Mesothelial cell of epicardium (in vitro differentiated cells): ENCODE measurements around the gene SCAP. TPM values are rescaled to one million over a fixed set of nuclear protein-coding genes. Genes with fewer than 3 reads are reported as not detected.
A peak's percentile ranks its signal among the peaks of the same experiment; 100 is the strongest.
"Not testable (repeated sequence)": the region's sequence is repeated elsewhere in the genome, so short reads cannot be mapped to it uniquely, and the experiment has no call there.

Experiments used
- DNase-seq, 2 experiments: peaks; one replicate each; pipeline ENCODE4 v3.0.0; 2021; ENCODE audit warnings: low spot score in 2 of 2; ENCODE audit not compliant: unreplicated experiment in 2 of 2
- H3K27ac Mint-ChIP-seq: 2 replicates; pipeline ENCODE4 v1.8.0; 2021; ENCODE audit warnings: mixed read lengths
- H3K27me3 Mint-ChIP-seq: 2 replicates; pipeline ENCODE4 v1.8.0; 2021; ENCODE audit warnings: low read depth, mixed read lengths
- H3K36me3 Mint-ChIP-seq: 2 replicates; pipeline ENCODE4 v1.8.0; 2021; ENCODE audit warnings: mixed read lengths
- H3K4me1 Mint-ChIP-seq: 2 replicates; pipeline ENCODE4 v1.8.0; 2021; ENCODE audit warnings: mixed read lengths
- H3K4me3 Mint-ChIP-seq: 2 replicates; pipeline ENCODE4 v1.8.0; 2021; ENCODE audit warnings: mild to moderate bottlenecking, moderate library complexity, mixed read lengths
- H3K9me3 Mint-ChIP-seq: 2 replicates; pipeline ENCODE4 v1.8.0; 2021; ENCODE audit warnings: mixed read lengths
- CTCF ChIP-seq: fragments of 200-600 bp; sonication (generic); IDR thresholded peaks from one replicate; pipeline ENCODE4 v1.5.0; 2021; ENCODE audit warnings: antibody characterized with exemption; ENCODE audit not compliant: unreplicated experiment
- total RNA-seq: library from RNA; stranded (reverse); gene quantifications from 3 replicates; pipeline ENCODE4 v1.2.1, GENCODE V29; 2021

SCAP gene
- total RNA-seq, 1 donor from 2014 or later = 113 TPM

GRCh38 chr3:47515864-47516319, 40.2 kb upstream of the SCAP start:
- no peaks in the 10 kb centered on the region for H3K9me3 Mint-ChIP-seq
- H3K27me3 Mint-ChIP-seq = no peaks in the 10 kb centered on the region
- peak overlapping the region; percentile 21 for H3K27ac Mint-ChIP-seq
- no peaks in the 10 kb centered on the region for H3K36me3 Mint-ChIP-seq
- H3K4me1 Mint-ChIP-seq = peaks cover 19% of the 10 kb centered on the region
- DNase-seq = no peak
- TF ChIP-seq CTCF = no peak
- H3K4me3 Mint-ChIP-seq = no peak overlapping the region

- no peak for TF ChIP-seq CTCF
- Mint-ChIP-seq H3K9me3 (no peaks in the 10 kb centered on the region), H3K27me3 (no peaks in the 10 kb centered on the region), H3K36me3 (no peaks in the 10 kb centered on the region), H3K4me3 (peak overlapping the region; percentile 54), H3K4me1 (peaks cover 19% of the 10 kb centered on the region), H3K27ac (peak overlapping the region; percentile 84)
- DNase-seq = no peak
These were observed 39.4 kb upstream of the SCAP start for GRCh38 chr3:47515100-47515499.

GRCh38 chr3:47513125-47513929, 37.6 kb upstream of the SCAP start, which contains the start of gene ELP6:
ELP6 (minus strand) TSS chr3:47513712; CDS start chr3:47513590, 122 bp downstream.
- Mint-ChIP-seq H3K27ac (peak within 1 kb of the TSS; percentile 97), H3K4me1 (peaks cover 19% of the 10 kb centered on the region), H3K27me3 (no peaks in the 10 kb centered on the region), H3K9me3 (no peaks in the 10 kb centered on the region), H3K36me3 (peaks cover 5% of the 10 kb centered on the region), H3K4me3 (peak within 1 kb of the TSS; percentile 97)
- peak; percentile 27 for TF ChIP-seq CTCF
- peak; percentile 95 to 98 for DNase-seq

GRCh38 chr3:47512416-47513124, 36.8 kb upstream of the SCAP start:
- Mint-ChIP-seq H3K27ac (peak overlapping the region; percentile 97), H3K36me3 (peaks cover 11% of the 10 kb centered on the region), H3K4me1 (peaks cover 19% of the 10 kb centered on the region), H3K27me3 (no peaks in the 10 kb centered on the region), H3K4me3 (peak overlapping the region; percentile 97), H3K9me3 (no peaks in the 10 kb centered on the region)
- no peak for TF ChIP-seq CTCF
- peak in 1 of 2 experiments; percentile 53 for DNase-seq

- not testable (repeated sequence) for H3K4me3 Mint-ChIP-seq, H3K4me1 Mint-ChIP-seq, H3K27ac Mint-ChIP-seq, H3K9me3 Mint-ChIP-seq, DNase-seq, H3K27me3 Mint-ChIP-seq
- peaks cover 34% of the 10 kb centered on the region for H3K36me3 Mint-ChIP-seq
These were observed 29.5 kb upstream of the SCAP start for GRCh38 chr3:47505267-47505666.

- H3K27ac Mint-ChIP-seq = no peak overlapping the region
- peaks cover 36% of the 10 kb centered on the region for H3K36me3 Mint-ChIP-seq
- TF ChIP-seq CTCF = no peak
These were observed 28.4 kb upstream of the SCAP start for GRCh38 chr3:47504113-47504512.

More at GRCh38 chr3:47504113-47504512, 28.4 kb upstream of the SCAP start:
- no peak for DNase-seq
- Mint-ChIP-seq H3K27me3 (no peaks in the 10 kb centered on the region), H3K4me3 (no peak overlapping the region), H3K4me1 (no peaks in the 10 kb centered on the region), H3K9me3 (no peaks in the 10 kb centered on the region)
